HL-60 (cell line): ENCODE results near the gene DDO.

ENCODE experiments used
- CTCF ChIP-seq: IDR thresholded peaks from one replicate; pipeline ENCODE4 v1.5.1; 2011; ENCODE audit warnings: low read length, control low read depth, inconsistent platforms; ENCODE audit not compliant: insufficient read depth
- GABPA ChIP-seq: IDR thresholded peaks from 2 replicates; pipeline ENCODE4 v1.6.1; 2012; ENCODE audit warnings: low read depth
- POLR2AphosphoS5 ChIP-seq: IDR thresholded peaks from 2 replicates; pipeline ENCODE4 v1.6.1; 2012; ENCODE audit warnings: low read depth
- REST ChIP-seq: IDR thresholded peaks from 2 replicates; pipeline ENCODE4 v1.6.1; 2012; ENCODE audit warnings: low read depth; ENCODE audit not compliant: insufficient replicate concordance
- SPI1 ChIP-seq: IDR thresholded peaks from 2 replicates; pipeline ENCODE4 v1.6.1; 2012; ENCODE audit warnings: low read depth, mild to moderate bottlenecking, borderline replicate concordance

DNA sequence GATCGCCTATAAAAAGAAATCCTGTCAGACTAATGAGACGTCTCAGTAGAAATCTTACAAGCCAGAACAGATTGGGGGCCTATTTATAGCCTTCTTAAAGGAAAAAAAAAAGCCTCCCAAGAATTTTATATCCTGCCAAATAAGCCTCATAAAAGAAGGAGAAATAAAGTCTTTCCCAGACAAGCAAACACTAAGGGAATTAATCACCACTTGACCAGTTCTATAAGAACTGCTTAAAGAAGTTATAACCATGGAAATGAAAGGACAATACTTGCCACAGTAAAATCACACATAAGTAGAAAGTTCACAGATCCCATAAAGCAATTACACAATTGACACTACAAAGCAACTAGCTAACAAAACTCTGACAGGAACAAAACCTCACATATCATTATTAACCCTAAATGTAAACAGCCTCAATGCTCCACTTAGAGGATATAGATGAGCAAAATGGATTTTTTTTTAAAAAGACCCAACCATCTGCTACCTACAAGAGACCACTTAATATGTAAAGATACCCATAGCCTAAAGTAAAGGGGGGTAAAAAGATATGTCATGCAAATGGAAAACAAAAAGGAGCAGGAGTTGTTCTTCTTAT, 47.6 kb upstream of the DDO start:
- no peak for TF ChIP-seq REST
- TF ChIP-seq POLR2AphosphoS5 = no peak
- TF ChIP-seq GABPA = no peak
- TF ChIP-seq CTCF = no peak
- TF ChIP-seq SPI1 = no peak
